ENCODE results near the gene TBCA.
"Not testable (repeated sequence)": the region's sequence is repeated elsewhere in the genome, so short reads cannot be mapped to it uniquely, and the experiment has no call there.

TBCA gene

DNA sequence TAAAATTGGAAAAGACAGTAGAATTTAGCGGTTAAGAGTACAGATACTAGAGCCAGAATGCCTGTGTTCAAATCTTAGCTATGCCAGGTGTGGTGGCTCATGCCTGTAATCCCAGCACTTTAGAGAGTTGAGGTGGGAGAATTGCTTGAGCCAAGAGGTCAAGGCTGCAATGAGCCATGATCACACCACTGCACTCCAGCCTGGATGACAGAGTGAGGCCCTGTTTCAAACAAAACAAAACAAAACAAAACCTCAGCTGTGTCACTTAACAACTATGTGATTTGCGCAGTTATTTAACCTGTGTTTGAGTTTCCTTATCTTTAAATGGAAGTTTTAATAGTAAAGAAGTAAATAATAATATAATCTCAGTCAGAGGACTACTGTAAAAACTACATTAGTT is 68.3 kb downstream of the TBCA start:
- DNase-seq = no peak

DNA sequence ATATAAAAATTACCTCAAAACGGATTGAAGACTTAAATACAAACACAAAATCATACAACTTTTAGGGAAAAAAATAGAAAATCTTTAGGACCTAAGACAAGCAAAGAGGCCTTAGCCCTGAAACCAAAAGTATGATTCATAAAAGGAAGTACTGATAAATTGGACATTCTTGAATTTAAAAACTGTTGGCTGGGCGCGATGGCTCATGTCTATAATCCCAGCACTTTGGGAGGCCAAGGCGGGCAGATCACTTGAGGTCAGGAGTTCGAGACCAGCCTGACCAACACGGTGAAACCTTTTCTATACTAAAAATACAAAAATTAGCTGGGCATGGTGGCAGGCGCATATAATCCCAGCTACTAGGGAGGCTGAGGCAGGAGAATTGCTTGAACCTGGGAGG is 76.6 kb downstream of the TBCA start:
- not testable (repeated sequence) for DNase-seq

DNA sequence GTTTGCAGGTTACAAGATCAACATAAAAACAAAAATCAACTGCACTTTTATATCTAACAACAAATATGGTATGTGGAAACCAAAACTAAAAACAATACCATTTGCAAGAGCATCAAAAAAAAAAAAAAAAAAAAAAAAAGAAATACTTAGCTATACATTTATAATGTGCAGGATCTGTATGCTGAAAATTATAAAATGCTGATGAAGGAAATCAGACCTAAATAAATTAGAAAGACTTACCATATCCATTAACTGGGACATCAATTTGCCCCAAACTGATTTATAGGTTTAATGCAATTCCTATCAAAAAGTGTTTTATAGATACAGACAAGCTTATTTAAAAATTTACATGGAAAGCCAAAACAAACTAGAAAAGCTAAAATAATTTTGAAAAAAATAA is 77.2 kb downstream of the TBCA start:
- DNase-seq = no peak

DNA sequence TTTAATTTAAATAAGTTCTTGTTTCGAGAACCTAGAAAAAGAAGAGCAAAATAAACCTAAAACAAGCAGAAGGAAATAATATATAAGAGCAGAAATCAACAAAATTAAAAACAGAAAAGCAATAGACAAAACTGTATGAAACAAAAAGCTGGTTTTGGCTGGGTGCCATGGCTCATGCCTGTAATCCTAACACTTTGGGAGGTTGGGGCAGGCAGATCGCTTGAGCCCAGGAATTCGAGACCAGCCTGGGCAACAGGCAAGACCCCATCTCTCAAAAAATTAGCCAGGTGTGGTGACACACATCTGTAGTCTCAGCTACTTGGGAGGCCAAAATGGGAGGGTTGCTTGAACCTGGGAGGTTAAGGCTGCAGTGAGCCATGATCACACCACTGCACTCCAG is 78.4 kb downstream of the TBCA start:
- no peak for DNase-seq

DNA sequence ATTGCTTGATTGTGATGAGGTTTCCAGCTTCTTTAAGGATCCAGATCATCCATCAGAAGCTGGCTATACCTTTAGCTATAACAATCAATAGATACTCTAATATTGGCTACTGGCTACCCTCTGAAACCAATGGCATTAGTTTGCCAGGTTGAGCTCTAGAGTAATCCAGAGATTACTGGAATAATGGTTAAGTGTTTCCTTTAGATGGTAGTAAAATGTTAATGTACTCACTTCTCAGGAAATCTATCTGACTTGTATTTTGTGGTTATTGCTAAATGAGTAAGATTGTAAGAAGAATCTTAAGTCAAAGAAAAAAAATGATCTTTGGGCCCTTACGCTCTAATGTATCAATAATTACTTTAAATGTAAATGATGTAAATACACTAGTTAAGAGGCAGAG is 80.0 kb downstream of the TBCA start:
- DNase-seq = no peak

DNA sequence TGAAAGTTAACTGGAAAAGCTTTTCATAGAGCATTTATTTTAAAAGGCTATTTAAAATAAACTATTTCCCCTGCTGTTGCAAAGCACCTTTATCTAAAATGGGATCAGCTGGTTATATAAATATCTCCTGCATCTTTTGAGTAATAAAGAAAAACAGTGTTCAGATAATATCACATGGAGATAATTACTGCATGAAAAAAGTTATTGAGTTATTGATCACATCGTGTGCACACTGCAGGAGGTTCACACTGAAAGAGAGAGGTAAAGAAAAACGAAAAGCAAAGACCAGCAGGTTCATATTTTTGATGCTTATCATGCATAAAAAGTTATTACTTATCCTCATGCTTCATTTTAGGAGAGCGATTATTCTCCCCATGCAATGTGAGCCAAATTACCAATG is 82.2 kb downstream of the TBCA start:
- no peak for DNase-seq

DNA sequence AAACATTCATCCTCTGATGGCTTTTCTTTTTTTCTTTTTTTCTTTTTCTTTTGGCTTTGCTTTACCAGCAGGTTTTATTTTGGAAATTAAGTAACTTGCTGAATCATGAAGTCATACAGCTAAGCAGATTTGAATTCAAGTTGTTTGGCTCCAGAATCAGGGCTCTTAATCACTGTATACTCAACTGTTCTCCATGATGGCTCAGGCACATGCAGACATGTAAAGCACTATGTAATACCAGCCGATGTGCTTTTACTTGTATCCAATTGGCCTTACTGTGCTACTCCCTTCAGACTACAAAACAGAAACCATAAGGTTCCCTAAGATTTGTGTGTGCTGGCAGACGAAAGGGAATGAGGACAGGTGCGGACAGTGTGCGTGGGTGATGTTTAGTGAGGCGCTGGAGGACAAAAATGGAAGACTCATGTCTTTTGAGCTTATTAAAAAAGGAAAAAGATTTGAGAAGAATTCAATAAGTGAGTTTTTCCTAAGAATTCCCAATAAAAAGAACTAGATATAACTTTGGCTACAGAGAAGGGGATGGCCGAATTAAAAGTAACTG is 92.9 kb downstream of the TBCA start:
- no peak for DNase-seq

DNA sequence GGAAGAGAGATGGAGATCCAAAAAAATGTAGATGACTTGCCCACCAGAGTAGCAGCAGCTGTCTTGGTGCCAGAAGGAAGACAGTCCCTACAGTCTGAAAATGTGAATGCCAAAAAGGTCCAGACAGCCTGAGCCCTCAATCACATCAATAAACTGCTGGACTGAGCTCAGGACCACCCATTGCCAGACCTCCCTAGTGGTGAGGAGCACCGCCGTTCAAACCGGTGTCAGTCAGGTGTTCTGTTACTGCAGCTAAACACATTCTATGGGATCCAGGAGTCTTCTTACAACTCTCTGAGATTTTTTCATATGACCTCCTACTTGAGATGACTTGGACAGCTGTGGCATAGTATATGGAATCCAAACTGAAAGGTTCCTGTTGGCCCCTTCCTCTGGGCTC is 105.6 kb downstream of the TBCA start:
- no peak for DNase-seq

DNA sequence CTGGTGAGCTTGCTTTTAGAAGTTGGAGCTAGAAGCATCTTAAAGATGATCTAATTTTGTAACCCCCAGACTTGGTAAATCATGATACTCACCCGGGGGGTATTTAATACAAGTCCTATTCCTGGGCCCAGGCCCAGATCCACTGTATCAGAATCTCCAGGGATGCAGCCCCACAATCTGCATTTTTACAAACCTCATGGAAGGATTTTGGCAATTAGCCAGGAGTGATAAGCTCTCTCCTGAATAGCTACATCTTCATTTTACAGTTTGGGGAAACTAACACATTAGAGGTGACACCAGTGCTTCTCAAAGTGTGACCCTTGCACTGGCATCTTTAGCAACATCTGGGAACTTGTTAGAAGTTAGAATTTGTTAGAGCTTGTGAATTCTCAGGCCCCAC is 106.5 kb downstream of the TBCA start:
- no peak for DNase-seq

DNA sequence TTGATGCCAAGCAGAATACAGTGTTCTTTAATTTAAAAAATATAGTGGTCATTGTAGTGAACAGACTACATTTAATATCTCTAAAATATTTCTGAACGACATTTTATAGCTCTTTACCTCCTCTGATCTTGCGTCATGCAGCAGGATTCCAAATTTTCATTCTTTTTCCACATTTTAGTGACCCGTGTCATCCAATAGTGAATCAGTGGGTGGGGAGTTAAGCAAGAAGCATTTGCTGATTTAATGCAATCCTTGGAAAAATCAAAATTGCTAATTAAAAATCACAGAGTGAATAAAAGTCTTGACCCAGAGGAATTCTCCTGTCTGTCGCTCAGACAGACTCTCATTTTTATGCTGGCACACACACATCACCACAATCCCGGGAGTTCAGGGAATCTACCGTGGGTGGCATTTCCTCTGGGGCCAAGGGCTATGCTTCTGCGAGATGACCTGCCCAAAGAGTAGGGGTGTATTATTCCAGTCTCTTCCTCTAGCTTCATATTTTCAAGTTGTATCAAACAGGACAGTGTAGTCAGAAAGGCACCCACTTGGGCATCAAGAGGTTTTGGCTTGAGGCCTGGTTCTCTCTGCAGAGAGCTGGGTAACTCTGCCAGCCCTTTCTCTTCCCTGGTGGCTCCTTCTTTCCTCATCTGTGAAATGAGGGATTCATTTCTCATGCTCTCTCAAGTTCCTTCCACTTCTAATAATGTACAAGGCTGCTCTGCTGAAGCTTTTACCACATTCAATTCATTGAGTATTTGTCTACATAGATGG is 112.9 kb downstream of the TBCA start:
- DNase-seq = no peak

DNA sequence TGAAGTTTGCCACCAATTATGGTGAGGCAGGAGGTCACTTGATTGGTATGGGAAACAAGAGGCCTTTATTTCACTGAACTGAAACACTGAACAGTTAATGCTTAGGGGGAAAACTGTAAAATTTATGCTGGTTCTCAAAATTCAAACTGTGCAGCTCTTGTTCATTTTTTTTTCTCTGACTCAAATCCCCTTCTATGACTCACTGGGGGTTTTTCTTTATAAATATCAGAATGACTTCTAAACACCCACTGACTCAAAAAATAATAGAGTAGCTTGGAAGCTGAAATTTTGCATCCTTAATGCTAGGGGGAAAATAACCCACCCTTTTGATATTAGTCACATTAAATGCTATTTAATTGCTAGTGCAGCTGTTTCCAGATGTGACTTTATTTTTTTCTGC is 113.5 kb downstream of the TBCA start:
- no peak for DNase-seq

DNA sequence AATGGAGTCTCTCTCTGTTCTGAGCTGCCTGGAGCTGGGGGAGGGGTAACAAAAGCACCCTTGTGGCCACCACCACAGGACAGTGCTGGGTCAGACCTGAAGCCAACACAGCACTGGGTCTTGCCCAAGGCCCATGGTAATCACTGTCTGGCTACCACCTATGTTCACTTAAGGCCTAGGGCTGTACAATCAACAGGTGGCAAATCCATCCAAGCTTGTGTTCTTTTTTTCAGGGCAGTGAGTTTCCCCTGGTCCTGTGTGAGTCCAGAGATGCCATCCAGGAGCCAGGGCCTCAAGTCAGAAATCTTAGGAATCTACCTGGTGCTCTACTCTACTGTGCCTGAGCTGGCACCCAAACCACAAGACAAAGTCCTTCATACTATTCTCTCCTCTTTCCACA is 117.5 kb downstream of the TBCA start:
- no peak for DNase-seq

DNA sequence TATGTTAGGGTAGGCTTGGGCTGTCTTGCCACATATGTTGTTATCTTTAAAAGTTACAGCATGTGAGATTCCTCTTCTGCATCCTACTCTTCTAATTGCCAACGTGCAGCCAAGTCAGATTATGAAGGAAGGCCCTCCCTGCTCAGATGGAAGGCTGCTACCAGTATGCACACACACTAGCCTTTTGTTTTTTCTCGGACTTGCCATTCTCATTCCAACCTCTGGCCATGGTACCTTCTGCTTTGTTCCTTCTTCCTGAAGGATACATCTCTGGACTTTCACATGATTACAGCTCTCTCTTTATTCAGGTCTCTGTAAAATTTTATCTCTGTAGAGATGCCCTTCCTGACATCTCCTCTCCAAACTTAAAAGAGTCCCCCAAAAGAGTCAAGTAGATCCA is 124.8 kb downstream of the TBCA start:
- DNase-seq = no peak

DNA sequence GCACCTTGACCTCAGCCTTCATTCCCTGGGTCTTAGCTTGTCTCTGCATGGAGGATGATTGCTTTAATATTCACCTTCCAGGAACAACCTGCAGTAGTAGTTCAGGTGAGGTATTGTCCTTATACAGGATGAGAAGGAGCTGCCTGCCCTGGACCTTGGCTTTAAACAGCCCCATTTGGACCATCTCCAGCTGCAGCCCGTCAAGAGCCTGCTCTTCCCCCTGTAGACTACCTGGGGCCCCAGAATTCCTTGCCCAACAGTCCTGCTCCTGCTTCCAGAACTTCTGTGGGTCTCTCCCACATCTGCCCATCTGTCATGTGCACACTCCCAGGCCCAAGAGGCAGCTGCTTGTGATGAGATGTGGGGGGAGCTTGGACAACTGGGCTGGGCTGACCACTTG is 125.5 kb downstream of the TBCA start:
- DNase-seq = no peak

DNA sequence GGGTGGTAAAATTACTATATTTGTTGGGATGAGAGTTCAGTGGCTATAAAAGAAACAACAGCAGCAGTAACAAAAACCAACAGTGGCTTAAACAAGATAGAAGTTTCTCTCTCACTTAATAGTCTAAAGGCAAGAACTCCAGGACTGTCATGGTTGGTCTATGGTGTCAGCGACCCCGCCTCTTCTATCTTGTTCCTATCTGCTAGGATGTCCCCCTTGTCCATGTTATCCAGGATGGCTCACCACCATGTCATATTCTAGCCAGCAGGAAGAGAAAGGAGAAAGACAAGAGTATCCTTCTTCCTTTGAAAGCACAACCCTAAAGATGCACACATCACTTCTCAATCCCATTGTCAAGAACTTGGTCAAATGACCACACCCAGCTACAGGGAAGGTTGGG is 126.4 kb downstream of the TBCA start:
- no peak for DNase-seq

DNA sequence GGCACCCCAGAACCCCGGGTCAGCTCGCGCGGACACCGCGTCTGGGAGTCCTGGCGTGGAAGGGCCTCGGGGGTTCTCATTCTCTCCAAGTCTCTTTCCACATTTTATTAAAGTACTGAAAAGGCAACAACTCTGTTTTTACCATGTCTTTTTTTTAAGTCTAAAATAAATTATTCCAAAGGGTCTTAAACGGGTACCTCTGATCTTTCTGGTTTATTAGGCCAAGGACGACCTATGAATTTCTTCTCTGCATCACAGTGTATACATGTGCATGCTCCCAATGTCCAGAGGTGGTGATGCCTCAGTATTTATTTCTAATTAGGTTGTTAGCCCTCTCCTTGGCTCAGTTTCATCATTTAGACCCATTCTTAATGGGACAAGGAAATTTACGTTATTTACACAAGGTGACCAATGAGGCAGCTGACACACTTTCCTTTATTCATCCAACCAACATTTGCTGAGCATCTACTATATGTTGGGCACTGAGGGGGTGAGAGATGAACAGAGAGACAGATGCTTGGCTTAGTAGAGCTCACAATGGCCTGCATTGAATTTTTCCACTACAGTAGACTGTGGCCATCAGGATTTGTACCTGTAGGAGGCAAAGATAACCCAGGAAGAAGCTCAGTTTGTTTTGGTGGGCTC is 130.0 kb downstream of the TBCA start:
- no peak for DNase-seq

DNA sequence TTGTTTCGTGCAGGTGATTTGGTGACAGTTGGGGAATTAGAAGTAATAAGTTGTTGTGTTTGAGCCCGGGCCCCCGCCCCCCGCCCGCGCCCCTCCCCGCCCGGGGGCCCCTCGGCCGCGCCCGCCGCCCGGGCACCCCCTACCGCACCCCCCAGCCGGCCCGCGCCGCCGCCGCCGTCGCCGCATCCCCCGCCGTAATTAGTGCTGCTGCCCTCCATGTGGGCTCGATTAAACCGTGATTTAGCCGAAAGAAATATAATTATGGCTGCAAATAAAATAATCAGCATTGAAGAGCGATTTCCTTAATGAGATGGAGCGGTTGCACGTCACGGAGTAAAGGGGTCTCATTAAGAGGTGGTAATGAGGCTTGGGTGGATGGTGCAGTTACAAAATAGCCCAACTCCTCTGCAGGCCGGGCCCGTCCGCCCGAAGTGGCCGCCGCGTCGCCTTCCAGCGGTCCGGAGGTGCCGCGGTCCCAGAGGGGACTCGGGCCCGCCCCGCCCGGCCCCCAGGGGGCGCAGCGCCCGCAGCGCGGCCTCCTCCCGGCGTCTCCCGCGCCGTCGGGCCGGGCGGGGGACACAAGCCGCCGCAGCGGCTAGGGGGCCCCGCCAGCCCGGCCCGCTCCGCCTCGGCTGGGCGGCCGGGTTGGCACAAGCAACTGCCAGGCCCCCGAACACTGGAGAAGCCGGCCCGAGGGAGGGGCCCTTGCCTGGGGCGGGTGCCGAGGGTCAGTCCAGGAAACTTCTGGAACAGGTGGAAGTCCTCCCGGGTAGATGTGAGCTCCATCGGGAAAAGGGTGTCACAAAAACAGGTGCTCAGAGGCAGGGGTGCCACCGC is 130.8 kb downstream of the TBCA start:
- DNase-seq = peak; percentile 20

DNA sequence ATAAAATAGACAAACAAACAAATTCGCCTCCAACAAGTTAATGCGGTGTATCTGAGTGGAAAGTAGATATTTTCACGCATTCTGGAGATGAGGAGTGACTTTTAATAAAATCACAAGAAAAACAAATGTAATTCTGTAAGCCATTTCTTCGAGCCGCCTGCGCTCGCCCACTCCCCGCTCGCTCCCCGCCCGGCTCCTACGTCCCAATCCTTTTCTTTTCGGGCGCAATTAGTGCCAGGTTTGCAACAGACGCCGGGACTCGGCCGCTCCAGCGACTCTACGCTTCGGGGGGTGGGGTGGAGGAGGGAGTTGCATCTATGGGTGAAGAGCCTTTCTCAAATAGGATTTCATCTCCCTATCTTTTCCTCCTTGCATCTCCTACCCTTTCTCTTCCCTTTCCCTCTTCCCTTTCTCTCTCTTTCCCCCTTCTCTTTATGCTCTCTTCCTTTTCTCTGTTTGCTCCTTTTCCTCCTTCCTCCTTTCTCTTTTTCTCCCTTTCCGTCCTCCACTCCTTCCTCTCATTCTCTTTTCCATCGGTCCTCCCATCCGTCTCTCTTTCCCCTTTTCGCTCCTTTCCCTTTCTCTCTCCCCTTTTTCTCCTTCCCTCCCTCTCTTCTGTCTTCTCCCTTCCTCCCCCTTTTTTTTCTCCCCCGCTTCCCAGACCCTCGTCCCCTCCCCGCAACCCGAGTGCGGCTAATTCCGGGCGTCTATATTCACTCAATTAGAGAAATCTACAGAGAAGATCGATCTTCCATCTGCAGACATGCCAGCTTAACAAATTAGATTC is 131.6 kb downstream of the TBCA start:
- DNase-seq = no peak

DNA sequence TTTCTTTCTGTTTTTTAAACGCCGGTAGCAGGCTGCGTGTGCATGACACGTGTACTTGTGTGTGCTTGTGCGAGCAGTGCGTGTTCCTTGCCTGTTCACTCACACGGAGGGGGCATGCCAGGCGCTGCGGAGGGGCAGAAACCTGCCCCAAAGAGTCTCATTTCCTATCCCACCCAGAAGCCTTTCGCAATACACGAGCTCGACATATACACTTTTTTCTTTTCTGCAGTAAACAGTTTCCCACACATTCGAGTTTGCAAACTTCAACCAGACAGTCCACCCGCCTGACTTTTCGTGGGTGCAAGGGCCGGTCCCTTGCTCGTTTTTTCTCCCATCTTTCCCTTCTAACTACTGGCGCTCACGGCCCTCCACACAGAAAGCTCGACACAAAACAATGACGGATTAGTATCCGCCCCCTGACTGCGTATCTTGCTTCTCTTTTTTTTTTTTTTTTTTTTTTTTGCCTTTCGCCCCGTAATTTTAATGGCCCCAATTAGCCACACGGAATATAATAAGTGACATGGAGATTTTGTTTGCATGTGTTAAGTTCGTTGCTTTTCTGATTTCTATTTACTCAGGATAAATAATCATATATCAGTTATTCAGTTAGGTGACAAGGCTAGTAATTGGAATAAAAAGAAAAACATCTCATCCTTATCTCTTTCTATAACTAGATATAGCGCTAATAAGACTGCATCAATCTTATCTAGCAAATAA is 132.3 kb downstream of the TBCA start:
- DNase-seq = no peak

DNA sequence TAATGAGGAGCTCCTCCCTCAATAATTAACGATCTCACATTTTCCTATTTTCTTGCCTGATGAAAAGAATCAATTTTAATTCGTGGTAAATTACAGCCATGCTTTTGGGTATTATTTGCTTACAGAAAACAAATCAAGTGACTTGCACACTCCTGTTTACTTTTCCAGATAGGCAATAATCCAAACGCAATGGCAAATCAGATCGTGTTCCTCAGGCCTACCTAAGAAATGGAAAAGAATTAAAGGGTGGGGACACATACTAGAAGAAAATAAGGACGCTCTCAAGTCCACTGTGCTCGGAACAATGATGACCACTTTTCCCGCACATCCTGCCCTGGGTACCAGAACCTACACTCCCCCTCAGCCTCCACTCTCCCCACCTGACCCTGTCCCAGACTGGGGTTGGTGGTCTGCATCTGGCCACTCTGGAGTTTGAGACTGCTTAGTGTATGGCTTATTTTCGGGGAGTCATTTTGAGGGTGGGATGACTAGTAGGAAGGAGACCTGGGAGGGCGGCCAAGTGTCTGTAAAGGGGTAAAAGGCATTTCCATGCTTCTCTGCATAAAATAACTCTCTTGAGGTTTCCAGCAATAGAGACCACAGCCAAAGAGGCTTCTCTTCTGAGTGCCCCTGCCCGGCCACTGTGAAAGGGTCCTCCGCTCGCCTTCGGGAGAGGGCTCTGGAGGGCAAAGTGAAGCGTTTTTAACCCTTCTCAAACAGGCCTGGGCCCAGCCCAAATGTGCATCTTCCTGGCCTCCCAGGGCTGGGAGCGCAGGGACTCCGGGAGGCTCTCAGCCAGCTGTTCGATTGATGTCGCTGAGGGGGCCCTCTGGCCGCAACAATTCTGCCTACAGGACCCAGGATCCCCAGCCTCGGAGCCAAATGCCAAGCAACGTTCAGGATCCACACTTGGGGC is 133.1 kb downstream of the TBCA start:
- no peak for DNase-seq
